Stimulated activated CD8-positive, alpha-beta memory T cell treated with anti-CD3 and anti-CD28 coated beads, Interleukin-7, amount 100 ng/mL, for 48 hours (primary cell): ENCODE data around the gene GPBP1.

Experiments
- DNase-seq, 2 donors: peaks; one replicate each; pipeline ENCODE4 v3.0.0-alpha.2; 2020; ENCODE audit warnings: low read depth in 1 of 2; ENCODE audit errors: extremely low read depth in 1 of 2

Gene GPBP1

GRCh38 chr5:57207007-57207653 lies 33.3 kb downstream of the GPBP1 start:
- no peak for DNase-seq

- DNase-seq, result no peak
These were observed 33.8 kb downstream of the GPBP1 start for GRCh38 chr5:57207681-57208080.

DNA sequence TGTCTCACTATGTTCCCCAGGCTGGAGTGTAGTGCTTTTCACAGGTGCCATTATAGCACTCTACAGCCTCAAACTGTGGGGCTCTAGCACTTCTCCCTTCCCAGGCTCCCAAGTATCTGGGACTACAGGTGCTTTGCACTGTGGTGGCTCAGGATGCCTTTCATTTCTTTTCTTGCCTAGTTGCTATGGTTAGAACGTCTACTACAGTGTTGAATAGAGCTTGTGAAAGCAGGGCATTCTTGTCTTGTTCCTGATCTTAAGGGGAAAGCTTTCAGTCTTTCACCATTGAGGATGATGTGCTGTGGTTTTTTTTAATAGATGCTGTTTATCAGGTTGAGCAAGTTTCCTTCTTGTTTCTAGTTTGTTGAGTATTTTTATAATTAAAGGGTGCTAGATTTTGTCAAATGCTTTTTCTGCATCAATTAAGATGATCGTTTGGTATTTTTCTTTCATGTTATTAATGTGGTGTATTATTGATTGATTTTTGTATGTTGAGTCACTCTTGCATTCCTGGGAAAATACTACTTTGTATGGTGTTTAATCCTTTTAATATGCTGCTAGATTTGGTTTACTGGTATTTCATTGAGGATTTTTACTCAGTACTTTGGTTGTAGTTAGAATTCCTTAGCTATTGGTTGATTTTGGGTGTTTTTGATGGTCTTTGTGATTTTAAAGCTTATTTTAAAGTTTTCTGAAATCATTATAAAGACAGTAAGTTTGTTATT lies 35.6 kb downstream of the GPBP1 start:
- no peak for DNase-seq

DNA sequence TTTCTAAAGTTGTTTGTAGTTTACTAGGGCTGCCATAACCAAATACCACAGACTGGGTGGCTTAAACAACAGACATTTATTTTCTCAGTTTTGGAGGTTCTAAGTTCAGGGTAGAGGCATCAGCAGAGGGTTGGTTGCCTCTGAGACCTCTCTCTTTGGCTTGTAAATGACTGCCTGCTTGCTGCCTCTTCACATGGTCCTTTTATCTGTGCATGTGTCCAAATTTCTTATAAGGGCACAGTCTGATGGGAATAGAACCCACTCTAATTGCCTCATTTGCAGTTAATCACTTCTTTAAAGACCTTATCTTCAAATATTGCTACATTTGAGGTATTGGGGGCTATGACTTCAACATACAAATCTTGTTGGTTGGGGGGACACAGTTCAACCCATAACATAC lies 36.8 kb downstream of the GPBP1 start:
- no peak for DNase-seq

GRCh38 chr5:57211039-57211438 lies 37.2 kb downstream of the GPBP1 start:
- DNase-seq, result no peak

- DNase-seq, result no peak
These were observed 41.9 kb downstream of the GPBP1 start for GRCh38 chr5:57215629-57216195.

DNA sequence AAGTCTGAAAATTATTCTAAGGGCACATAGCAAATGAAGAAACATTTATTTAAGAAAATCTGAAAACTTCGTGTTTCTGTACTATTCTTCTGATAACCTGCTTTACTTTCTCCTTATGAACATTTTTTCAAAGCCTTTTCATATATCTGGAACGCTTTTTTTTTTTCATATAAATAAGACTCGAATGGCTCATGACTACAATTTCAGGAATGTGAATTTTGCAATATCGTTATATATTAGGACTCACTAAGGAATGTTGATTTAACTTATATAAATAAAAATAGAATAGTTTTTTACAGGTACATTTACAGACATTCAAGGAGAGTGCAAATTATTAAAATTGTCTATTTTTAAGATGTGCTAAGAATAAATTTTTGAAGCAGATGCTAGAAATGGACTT lies 42.9 kb downstream of the GPBP1 start:
- no peak for DNase-seq

DNA sequence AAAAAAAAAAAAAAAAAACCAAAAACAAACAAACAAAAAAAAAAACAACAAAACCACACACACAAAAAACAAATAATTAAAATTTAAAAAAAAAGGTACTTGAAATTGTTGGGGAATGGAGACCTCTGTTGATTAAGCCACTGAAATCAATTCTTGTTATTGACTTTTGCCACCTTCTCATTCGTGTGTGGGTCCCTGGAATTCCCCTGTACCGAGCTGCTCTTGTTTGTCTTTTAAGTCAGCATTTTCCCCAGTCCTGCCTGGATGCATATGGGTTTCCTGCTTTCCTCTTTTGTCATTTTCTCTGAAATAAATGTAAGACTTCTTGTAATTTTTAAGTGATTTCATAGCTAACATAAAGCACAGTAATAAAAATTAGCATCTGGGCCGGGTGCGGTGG lies 45.5 kb downstream of the GPBP1 start:
- DNase-seq, result no peak

DNA sequence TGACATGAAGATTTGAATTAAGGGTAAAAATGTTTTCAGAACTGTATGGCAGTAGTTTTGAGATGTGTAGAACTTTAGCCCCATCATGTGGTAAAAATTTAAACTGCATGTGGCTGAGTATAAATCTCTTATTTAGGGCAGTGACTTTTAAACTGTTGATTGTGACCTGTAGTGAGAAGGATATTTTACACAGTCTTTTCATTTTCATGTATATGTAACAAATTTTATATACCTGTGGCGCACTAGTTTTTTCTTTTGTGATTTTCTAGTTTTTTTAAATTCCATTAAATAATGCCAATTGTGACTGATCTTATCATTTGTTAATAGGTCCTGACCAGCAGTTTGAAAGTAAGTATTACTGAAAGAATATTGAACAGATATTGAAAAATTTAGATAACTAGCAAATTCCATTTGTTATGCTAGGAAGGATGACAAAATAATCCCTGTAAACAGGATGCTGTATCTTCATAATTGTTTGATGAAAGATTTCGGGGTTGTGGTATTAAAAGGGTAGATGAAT lies 47.2 kb downstream of the GPBP1 start:
- DNase-seq, result no peak

GRCh38 chr5:57225553-57225952 lies 51.7 kb downstream of the GPBP1 start:
- DNase-seq, result no peak

GRCh38 chr5:57229313-57229712 lies 55.5 kb downstream of the GPBP1 start:
- no peak for DNase-seq

DNA sequence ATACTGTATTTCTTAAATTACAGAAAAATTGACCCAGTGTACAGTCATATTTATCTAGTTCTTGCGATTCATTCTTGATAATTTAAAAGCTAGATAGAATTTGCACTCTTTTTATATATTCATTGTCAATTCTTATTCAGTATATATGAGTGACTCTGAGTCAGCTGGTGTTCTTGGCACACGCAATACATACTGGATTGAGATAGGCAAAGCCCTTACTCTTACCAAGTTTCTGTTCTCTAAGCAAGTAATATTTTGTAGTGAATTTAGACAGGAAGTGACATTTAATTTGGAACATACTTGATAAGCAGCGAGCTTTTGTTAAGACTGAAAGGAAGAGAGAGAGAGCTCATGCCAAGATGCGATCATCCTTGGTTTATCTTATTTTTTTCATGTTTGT lies 57.7 kb downstream of the GPBP1 start:
- DNase-seq, result no peak

DNA sequence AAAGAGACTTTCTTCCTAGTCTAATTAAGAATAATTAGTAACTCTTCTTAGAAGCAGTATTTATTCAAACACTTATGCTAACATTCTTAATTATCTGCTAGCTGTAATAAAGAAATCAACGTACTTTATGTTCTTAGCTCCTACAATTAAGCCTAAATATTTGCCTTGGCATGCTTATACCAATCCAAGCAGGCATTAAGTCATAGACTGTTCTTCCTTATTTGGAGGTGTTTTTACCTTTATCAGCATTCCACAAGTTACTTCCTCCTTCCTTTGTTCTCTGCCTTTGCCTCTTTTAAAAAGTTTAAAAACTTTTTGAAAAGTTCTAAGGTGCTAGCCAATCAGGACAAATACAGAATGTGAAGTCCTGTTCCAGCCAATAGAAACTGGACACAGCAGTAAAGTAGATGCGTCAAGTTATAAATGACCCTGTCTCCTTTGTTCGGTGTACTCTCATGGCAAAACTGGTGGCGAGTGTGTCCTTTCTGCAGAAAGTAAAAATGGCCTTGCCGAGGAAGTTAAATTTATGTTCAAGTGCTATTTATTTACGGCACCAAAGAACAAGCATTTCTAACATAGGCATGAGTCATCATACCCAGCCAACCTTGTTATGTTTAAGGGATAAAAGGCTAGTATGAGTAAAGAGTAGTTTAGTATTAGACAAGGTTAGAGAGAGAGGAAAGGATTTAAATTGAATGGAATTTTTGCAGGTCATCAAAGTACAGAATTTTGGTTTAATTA lies 58.6 kb downstream of the GPBP1 start:
- no peak for DNase-seq

DNA sequence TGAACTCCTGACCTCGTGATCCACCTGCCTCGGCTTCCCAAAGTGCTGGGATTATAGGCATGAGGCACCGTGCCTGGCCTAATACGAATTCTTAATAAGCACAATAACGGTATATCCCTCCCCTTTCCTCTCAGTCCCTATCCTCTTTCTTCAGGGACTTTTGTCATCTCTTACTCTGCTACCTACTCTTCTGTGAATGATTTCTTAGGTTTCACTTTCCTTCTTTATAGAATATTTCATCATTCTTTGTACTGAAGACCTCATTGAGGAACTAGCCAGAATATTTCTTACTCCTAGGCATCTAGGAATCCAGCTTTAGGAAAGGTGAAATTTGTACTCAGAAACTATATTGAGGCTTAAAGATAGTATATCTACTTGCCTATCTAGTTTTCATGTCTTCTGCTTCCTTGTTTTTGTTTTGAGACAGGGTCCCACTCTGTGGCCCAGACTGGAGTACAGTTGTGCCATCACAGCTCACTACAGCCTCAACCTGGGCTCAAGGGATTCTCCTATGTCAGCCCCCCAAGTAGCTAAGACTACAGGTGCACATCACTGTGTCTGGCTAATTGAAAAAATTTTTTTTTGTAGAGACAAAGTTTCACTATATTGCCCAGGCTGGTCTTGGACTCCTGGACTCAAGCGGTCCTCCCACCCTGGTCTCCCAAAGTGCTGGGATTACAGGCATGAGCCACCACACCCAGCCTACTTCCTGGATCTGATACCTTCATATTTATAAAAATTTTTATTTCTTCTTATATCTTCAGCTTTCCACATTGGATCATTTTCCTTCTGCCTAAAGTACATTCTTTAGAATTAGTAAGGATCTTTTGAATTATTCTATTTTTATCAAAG lies 69.7 kb downstream of the GPBP1 start:
- no peak for DNase-seq

DNA sequence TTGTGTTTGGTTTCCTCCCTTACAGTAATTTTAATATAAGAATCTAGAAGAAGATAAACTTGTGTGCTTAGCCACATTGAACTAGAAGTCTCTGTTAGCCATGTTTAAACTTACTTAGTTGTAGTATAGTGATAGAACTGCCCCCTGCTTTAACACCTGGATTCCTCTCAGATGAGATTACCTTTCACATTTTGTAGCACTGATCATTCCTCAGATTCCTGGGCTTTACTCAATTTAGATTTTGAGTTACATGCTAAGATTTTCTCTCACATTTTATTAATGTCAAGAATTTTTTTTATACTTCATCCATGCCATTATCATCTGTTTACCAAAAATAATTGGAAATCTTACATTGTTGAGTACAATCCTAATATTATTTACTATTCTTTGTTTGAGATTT lies 70.5 kb downstream of the GPBP1 start:
- DNase-seq, result no peak

DNA sequence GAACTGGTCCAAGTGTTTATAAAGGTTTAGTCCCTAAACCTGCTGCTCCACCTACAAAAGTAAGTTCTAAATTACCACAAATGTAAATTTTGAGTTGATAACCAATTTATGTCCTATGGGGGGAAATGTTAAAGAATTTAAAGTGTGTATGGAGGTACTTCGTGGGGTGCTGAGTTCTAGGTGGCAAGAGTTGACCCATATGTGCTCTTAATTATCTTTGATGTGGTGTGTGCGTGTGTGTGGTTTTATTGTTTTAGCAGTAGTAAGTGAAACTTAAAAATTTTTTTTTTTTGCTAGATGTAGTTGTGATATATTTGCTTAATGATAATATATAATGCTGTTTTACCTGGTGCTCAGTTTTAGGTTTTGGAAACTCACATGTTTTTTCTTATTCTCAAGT lies 72.6 kb downstream of the GPBP1 start:
- DNase-seq, result no peak

- DNase-seq, result no peak
These were observed 73.9 kb downstream of the GPBP1 start for GRCh38 chr5:57247765-57248164.

DNA sequence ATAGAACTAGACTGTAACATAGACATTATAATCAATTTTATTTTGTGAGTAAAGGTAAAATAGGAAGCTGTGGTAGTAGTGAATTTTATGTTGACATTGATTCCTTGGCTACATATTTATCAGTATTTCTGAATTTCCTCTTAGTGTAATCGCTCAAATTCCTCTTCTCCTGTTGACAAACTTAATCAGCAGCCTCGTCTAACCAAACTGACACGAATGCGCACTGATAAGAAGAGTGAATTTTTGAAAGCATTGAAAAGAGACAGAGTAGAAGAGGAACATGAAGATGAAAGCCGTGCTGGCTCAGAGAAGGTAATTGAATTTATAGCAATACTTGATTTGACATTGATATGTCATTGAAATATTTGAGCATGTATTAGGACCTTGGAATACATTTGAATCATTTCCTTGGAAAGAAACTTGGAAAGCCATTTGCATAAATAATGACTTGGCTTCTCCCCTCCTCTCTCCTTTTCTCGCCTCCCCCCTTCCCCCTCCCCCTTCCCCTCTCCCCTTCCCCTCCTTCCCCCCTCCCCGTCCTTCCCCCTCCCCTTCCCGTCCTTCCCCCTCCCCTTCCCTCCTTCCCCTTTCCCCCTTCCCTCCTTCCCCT lies 75.5 kb downstream of the GPBP1 start:
- no peak for DNase-seq

GRCh38 chr5:57258052-57258451 lies 84.2 kb downstream of the GPBP1 start:
- no peak for DNase-seq

GRCh38 chr5:57258943-57259342 lies 85.1 kb downstream of the GPBP1 start:
- DNase-seq, result no peak
